Osteoblast (primary cell): ENCODE measurements around the gene CD101. TPM values are rescaled to one million over a fixed set of nuclear protein-coding genes. Genes with fewer than 3 reads are reported as not detected.

Experiments
- DNase-seq: peaks from one replicate; pipeline ENCODE4 v3.0.0; 2011; ENCODE audit warnings: low spot score, mixed read lengths; ENCODE audit not compliant: insufficient read length; ENCODE audit errors: missing footprints
- H2AFZ ChIP-seq: 2 replicates; pipeline ENCODE4 v1.6.0; 2011; ENCODE audit warnings: mild to moderate bottlenecking, low read length
- H3K27ac ChIP-seq: 2 replicates; pipeline ENCODE4 v1.5.1; 2011; ENCODE audit warnings: mild to moderate bottlenecking, low read depth, low read length, moderate library complexity
- H3K27me3 ChIP-seq: 2 replicates; pipeline ENCODE4 v1.6.0; 2012; ENCODE audit warnings: mild to moderate bottlenecking, control low read depth, inconsistent platforms, low read length, moderate library complexity; ENCODE audit not compliant: insufficient read depth
- H3K36me3 ChIP-seq: 2 replicates; pipeline ENCODE4 v1.5.1; 2011; ENCODE audit warnings: mild to moderate bottlenecking, low read length, control low read depth, moderate library complexity; ENCODE audit not compliant: insufficient read depth
- H3K4me1 ChIP-seq: 2 replicates; pipeline ENCODE4 v1.5.1; 2011; ENCODE audit warnings: mild to moderate bottlenecking, low read length, control low read depth, moderate library complexity; ENCODE audit not compliant: insufficient read depth
- H3K4me2 ChIP-seq: 2 replicates; pipeline ENCODE4 v1.6.0; 2011; ENCODE audit warnings: mild to moderate bottlenecking, low read length; ENCODE audit not compliant: insufficient read depth
- H3K4me3 ChIP-seq: fragments of 200-600 bp; sonication (generic); 3 replicates; pipeline ENCODE4 v1.5.1; 2012; ENCODE audit warnings: mild to moderate bottlenecking, low read length, inconsistent platforms; ENCODE audit not compliant: insufficient read depth
- H3K79me2 ChIP-seq: 2 replicates; pipeline ENCODE4 v1.6.0; 2012; ENCODE audit warnings: mild to moderate bottlenecking, low read length, control low read depth, inconsistent platforms; ENCODE audit not compliant: insufficient read depth
- H3K9me3 ChIP-seq: 2 replicates; pipeline ENCODE4 v1.5.1; 2011; ENCODE audit warnings: low read depth, low read length, control low read depth
- H4K20me1 ChIP-seq: 2 replicates; pipeline ENCODE4 v1.6.0; 2012; ENCODE audit warnings: mild to moderate bottlenecking, low read length, control low read depth; ENCODE audit not compliant: insufficient read depth
- total RNA-seq: library from RNA; depleted of rRNA; stranded (reverse); fragments of >200 nt; gene quantifications from 2 replicates; pipeline ENCODE4 v1.2.3, GENCODE V29; 2012
- TF ChIP-seq, protein P1 (sequence below): IDR thresholded peaks from 2 replicates; pipeline ENCODE4 v1.5.1; 2011; ENCODE audit warnings: mild to moderate bottlenecking, low read depth, low read length, moderate library complexity; ENCODE audit errors: extremely low read depth

CD101 gene
- total RNA-seq, 1 donor = under 0.01 TPM

DNA sequence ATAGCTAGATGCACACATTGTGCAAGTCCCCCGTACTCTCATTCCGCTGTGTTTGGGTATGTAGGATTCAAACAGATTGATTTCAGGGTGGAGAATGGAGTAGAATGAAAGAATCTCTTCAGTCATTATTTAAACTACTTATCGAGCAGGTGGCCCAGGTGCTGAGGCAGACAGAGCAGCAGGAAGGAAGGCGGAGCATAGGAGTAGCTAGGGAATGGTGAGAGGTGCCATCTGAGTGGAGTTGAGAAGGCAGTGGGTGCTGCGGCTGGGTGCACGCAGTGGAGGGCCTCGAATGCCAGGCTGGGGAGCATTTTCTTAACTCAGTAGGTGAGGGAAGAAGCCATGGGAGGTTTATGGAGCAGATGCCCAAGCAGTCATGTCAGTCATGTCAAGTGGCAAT is 45.2 kb upstream of the CD101 start:
- H3K27me3 ChIP-seq = no peaks in the 10 kb centered on the region
- DNase-seq = no peak
- H3K36me3 ChIP-seq = no peaks in the 10 kb centered on the region
- H3K4me1 ChIP-seq = no peaks in the 10 kb centered on the region
- H3K79me2 ChIP-seq = no peaks in the 10 kb centered on the region
- H3K27ac ChIP-seq = no peak overlapping the region
- TF ChIP-seq, protein P1, sequence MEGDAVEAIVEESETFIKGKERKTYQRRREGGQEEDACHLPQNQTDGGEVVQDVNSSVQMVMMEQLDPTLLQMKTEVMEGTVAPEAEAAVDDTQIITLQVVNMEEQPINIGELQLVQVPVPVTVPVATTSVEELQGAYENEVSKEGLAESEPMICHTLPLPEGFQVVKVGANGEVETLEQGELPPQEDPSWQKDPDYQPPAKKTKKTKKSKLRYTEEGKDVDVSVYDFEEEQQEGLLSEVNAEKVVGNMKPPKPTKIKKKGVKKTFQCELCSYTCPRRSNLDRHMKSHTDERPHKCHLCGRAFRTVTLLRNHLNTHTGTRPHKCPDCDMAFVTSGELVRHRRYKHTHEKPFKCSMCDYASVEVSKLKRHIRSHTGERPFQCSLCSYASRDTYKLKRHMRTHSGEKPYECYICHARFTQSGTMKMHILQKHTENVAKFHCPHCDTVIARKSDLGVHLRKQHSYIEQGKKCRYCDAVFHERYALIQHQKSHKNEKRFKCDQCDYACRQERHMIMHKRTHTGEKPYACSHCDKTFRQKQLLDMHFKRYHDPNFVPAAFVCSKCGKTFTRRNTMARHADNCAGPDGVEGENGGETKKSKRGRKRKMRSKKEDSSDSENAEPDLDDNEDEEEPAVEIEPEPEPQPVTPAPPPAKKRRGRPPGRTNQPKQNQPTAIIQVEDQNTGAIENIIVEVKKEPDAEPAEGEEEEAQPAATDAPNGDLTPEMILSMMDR = no peak
- no peak overlapping the region for H3K4me3 ChIP-seq
- H4K20me1 ChIP-seq = no peaks in the 10 kb centered on the region
- H3K9me3 ChIP-seq = no peaks in the 10 kb centered on the region
- H3K4me2 ChIP-seq = no peak overlapping the region
- H2AFZ ChIP-seq = no peak overlapping the region

DNA sequence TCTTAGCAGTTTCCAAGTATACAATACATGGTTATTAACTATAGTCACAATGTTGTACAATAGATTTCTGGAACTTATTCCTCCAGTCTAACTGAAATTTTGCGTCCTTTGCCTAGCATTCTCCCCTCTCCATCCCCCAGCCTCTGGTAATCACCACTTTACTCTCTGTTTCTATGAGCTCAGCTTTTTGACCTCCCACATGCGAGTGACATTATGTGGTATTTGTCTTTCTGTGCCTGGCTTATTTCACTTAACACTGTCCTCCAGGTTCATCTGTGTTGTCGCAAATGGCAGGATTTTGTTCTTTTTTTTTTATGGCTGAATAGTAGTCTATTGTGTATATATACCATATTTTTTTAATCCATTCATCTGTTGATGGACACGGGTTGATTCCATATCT is 43.9 kb upstream of the CD101 start:
- H3K4me1 ChIP-seq = no peaks in the 10 kb centered on the region
- H3K27ac ChIP-seq = no peak overlapping the region
- no peak overlapping the region for H2AFZ ChIP-seq
- no peak overlapping the region for H3K4me3 ChIP-seq
- no peaks in the 10 kb centered on the region for H3K27me3 ChIP-seq
- H3K79me2 ChIP-seq = no peaks in the 10 kb centered on the region
- H3K4me2 ChIP-seq = no peak overlapping the region
- DNase-seq = no peak
- H4K20me1 ChIP-seq = no peaks in the 10 kb centered on the region
- H3K36me3 ChIP-seq = peaks cover 4% of the 10 kb centered on the region
- TF ChIP-seq, protein P1 = no peak
- H3K9me3 ChIP-seq = no peaks in the 10 kb centered on the region

DNA sequence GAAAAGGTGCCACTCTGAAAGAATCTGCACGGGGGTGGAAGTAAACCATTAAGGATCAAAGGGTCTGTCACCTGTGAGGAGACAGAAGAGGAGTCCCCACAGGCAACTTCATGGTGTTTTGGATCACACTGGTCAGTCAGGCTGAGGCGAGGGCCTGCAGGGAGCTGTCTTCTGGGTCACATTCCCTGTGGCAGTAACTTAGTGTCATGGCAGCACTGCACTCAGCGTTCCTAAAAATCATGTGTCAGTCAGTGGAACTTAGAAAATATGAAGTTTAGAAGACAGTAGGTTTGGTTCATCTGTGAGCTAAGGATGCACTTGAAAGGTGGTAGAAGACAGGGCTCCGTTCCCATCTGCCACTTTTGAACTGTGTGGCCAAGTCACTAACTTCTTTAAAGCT is 43.5 kb upstream of the CD101 start:
- TF ChIP-seq, protein P1 = no peak
- H3K4me3 ChIP-seq = no peak overlapping the region
- H3K79me2 ChIP-seq = no peaks in the 10 kb centered on the region
- no peaks in the 10 kb centered on the region for H3K27me3 ChIP-seq
- no peaks in the 10 kb centered on the region for H3K9me3 ChIP-seq
- no peak overlapping the region for H2AFZ ChIP-seq
- no peak overlapping the region for H3K27ac ChIP-seq
- DNase-seq = no peak
- peaks cover 5% of the 10 kb centered on the region for H3K36me3 ChIP-seq
- H3K4me2 ChIP-seq = no peak overlapping the region
- no peaks in the 10 kb centered on the region for H4K20me1 ChIP-seq
- H3K4me1 ChIP-seq = no peaks in the 10 kb centered on the region

DNA sequence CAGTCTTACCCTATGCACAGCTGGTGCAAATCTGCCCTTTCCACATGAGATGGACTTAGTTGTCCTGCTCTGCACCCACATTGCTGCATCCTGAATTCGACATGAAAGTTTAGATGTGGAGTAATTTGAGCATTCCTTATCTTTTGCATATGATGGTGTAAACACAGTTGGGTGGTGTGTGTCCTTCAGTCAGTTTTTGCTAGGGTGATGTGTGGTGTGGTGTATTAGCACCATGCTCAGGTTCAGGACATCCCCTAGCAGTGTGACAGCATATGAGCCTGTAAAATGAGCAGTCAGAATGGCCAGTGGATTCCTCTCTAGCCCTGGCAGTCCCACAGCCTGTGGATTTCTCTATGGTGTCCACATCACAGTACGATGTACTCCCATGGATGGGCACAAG is 42.6 kb upstream of the CD101 start:
- H3K4me2 ChIP-seq = no peak overlapping the region
- H3K36me3 ChIP-seq = peaks cover 5% of the 10 kb centered on the region
- H3K27me3 ChIP-seq = no peaks in the 10 kb centered on the region
- H3K4me3 ChIP-seq = no peak overlapping the region
- H4K20me1 ChIP-seq = no peaks in the 10 kb centered on the region
- no peaks in the 10 kb centered on the region for H3K9me3 ChIP-seq
- H3K79me2 ChIP-seq = no peaks in the 10 kb centered on the region
- H3K4me1 ChIP-seq = no peaks in the 10 kb centered on the region
- H3K27ac ChIP-seq = no peak overlapping the region
- DNase-seq = no peak
- TF ChIP-seq, protein P1 = no peak
- H2AFZ ChIP-seq = no peak overlapping the region
